ENCODE measurements around the gene KDM3B.

Gene KDM3B

GRCh38 chr5:138349852-138350562 is 2.5 kb upstream of the KDM3B start:
- no peak for DNase-seq

GRCh38 chr5:138350563-138350890 is 2.0 kb upstream of the KDM3B start:
- no peak for DNase-seq

DNA sequence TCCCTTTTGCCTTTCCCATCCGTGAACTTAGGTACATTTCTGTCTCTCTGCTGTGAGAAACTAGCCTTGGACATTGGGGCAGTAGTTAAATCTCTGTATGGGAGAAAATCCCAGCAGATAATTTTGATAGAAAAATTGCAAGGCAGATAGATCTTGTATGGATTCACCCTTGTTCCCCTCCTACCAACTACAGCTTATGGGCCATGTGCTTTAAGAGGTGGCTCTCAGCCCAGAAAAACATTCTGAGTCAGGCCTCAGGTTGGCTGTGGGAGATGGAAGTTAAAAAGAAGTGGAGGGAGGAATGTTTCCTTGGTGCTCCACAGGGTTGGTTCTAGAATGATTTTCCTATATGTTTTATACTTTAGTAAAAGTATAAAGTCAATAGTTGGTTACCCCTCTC is 1.4 kb upstream of the KDM3B start:
- peak in 1 of 58 donors; percentile 8 for DNase-seq

GRCh38 chr5:138351517-138351916 is 968 bp upstream of the KDM3B start:
- DNase-seq = no peak

DNA sequence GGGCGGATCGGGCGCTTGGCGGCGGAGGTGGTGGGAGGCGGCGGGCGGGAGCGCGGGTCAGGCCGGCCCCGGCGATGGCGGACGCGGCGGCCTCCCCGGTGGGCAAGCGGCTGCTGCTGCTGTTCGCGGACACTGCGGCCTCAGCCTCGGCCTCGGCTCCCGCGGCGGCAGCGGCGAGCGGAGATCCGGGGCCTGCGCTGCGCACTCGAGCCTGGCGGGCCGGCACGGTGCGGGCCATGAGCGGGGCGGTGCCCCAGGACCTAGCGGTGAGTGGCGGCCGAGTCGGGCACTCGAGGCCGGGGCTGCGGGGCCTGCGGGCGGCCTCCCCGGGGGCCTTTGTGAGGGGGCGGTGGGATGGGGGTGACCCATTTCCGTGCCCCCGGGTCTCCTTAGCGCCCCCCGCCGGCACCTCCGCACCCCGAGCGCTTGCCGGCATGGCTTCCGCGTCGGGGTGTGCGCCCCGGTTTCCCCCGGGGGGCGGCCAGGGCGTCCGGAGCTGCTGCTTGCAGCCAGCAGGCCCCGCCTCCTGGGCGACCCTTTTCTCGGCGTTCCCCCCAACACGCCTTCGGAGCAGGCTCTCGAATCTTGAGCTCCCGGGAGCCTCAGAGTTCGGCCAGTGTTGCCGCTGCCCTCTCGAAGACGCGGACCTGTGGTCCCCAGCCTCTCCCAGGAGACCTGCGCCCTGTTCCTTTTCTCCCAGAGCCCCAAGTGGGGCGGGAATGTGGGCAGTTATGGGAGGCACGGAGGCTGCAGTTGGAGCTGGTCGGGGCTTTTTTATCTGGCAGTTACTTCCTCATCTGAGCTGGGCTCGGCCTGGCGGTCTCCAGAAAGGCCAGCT is 456 bp downstream of the KDM3B start:
- DNase-seq = peak in 51 of 58 donors; percentile 21 to 81 (median 61)

DNA sequence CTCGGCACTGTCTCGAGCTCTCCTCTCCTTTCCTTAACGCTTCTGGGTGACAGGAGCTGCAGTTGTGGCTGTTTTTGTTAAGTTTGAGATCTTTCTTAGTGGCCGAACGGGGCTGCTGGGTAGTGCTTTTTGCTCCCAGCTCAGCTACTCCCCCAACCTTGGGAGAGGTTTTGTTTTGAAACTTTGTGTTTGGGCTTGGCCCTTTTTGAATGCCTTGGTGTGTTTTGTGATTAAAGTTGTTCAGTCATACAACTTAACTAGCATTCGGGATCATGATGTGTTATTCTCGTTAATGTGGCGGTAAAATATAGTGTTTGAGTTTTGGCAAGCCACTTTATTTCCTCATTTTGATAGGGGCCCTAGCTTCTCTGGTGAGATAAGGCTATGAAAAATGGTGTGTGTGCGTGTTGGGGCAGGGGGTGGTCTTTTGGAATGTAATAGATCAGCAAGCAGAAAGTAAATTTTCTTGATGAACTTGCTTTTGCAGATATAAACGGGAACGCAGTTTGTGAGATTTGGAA is 1.1 kb downstream of the KDM3B start:
- DNase-seq = no peak

GRCh38 chr5:138354387-138354786 is 1.9 kb downstream of the KDM3B start:
- DNase-seq = no peak

- DNase-seq = peak in 28 of 58 donors; percentile 3 to 50 (median 16)
Observed at GRCh38 chr5:138354926-138355378, 2.5 kb downstream of the KDM3B start.

DNA sequence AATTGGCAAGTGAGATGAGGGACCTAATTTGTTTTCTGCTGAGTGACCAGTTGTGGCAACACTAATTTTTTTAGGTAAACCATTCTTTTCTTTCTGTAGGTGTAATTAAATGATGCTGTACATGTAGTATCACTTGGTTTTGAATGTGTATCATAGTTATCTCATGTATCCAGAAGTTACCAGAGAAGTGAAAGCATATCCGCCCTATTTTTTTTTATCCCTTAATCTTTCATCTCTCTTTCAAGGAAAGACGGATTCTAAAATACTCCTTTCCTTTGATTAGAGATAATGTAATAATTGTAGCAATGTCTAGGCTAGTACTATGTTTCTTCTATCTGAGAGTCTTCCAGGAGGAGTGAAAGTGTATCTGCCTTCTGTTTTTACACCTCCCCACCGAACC is 7.1 kb downstream of the KDM3B start:
- DNase-seq = no peak

- DNase-seq = no peak
Observed at GRCh38 chr5:138360941-138361452, 8.5 kb downstream of the KDM3B start.

DNA sequence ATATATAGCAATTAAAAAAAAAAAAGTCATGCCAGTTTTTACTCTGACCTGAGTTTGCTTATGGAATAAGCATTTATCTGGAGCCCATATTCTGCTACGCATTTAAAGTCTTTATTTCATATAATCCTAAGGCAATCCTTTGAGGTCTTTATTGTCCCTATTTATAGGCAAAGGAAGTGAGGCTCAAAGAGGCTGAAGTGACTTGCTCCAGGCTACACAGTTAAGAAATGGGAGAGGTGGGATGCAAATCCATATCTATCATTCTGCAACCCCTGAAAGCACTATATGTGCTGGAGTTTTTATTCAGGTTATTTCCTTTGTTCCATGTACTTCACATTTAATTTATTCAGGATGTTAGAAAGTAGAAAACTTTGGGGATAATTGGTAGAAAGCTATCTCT is 12.1 kb downstream of the KDM3B start:
- no peak for DNase-seq

GRCh38 chr5:138366632-138367382 is 14.3 kb downstream of the KDM3B start:
- DNase-seq = no peak

GRCh38 chr5:138369261-138369660 is 16.8 kb downstream of the KDM3B start:
- no peak for DNase-seq

DNA sequence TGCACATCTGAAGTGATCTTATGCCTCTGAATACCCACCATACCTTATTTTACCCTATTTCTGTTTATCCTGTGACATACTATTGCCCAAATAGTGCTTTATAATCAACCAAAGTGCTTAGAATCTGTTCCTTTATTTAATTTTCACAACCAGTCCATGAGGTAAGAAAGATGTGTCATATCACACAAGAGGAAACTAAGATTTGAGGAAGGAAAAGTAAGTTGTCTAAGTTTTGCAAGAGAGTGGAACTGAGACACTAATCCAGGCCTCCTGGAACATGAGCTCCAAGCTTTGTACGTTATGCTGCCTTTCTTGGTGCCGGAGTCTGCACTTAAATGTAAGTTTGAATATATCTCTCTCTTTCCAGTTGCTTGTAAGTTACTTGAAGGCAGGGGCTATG is 17.2 kb downstream of the KDM3B start:
- no peak for DNase-seq

DNA sequence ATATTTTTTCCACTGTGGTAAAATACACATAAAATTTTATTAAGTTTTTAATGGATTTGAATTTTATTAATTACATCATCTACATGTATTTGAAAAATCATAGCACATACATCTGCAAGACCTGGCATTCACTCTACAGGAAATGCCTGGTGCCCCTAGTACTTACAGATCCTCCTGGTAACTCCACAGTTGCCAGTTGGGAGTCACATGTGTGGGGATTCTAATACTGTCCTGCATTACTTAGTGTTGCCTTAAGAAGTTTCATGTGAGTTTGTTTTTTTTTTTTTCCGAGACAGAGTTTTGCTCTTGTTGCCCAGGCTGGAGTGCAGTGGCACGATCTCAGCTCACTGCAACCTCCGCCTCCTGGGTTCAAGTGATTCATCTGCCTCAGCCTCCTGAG is 18.1 kb downstream of the KDM3B start:
- no peak for DNase-seq

DNA sequence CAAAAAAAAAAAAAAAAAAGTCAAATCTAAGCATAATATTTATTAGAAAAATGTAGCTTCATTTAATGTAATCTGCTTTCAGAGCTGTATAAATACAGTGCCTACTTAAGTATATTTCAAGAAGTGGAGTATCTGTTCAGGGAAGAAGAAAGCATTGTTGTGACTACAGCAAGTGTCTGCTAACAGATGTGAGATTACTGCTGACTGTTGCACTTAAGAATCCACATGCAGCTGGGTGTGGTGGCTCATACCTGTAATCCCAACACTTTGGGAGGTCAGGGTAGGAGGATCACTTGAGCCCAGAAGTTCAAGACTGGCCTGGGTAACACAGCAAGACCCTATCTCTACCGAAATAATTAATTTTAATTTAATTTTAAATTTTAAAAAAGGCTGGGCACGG is 19.0 kb downstream of the KDM3B start:
- DNase-seq = no peak

- no peak for DNase-seq
Observed at GRCh38 chr5:138372225-138372624, 19.7 kb downstream of the KDM3B start.

GRCh38 chr5:138372653-138373052 is 20.2 kb downstream of the KDM3B start:
- DNase-seq = no peak

DNA sequence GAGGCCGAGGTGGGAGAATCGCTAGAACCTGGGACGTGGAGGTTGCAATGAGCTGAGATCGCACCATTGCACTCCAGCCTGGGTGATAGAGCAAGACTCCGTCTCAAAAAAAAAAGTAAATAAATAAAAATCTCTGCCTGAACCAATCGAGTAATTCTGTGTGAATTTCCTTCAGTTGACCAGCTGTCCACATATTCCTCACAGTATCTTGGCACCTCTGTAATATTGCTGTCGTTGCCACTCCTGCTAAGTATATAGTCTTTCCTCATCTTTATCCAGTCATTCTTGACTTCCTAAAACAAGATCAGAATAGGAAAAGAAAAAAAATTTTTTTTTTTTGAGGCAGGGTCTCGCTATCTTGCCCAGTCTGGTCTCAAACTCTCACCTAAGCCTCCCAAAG is 29.9 kb downstream of the KDM3B start:
- DNase-seq = no peak

GRCh38 chr5:138385660-138386059 is 33.2 kb downstream of the KDM3B start:
- DNase-seq = no peak

DNA sequence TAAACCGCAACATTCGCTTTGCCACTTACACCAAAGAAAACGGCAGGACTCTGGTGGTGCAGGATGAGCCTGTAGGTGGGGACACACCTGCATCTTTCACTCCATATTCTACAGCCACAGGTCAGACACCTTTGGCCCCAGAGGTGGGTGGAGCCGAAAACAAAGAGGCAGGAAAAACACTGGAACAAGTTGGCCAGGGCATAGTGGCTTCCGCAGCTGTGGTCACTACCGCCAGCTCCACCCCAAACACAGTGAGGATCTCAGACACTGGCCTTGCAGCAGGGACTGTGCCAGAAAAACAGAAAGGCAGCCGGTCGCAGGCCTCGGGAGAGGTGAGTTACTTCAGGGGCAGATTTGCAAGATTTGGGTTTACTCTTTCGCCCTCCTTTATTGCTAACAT is 33.8 kb downstream of the KDM3B start:
- DNase-seq = peak in 18 of 58 donors; percentile 2 to 44 (median 14)

DNA sequence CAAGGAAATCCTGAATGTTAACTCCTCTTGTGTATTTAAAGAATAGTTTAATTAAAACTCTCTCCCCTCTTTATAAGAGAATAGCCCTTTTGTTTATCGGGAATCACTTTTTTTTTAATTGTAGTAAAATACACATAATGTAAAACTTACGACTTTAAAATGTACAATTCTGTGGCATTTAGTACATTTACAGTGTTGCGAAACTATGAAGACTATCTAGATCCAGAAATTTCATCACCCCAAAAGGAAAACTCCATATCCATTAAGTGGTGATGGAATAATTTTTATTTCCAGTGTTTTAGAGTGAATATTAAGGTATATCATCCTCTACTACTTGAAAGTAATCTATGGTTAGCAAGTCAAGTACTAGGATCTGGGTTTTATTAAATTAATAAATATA is 36.8 kb downstream of the KDM3B start:
- no peak for DNase-seq
